Tibial artery (tissue), 4 donors: ENCODE results near the gene PPIA.
"Not testable (repeated sequence)": the region's sequence is repeated elsewhere in the genome, so short reads cannot be mapped to it uniquely, and the experiment has no call there.

Experiments used
- DNase-seq, 2 donors: peaks; one replicate each; pipeline ENCODE4 v3.0.0-alpha.2; 2019
- H3K27ac ChIP-seq, 2 donors: fragments of 200-600 bp; sonication (generic) in 1 of 2; 1 replicate in 1 of 2; 2 replicates in 1 of 2; pipeline ENCODE4 v1.5.1; 2018 to 2019; ENCODE audit warnings: mild to moderate bottlenecking in 1 of 2
- H3K27me3 ChIP-seq, 2 donors: fragments of 200-600 bp; sonication (generic) in 1 of 2; one replicate each; pipeline versions ENCODE4 v1.5.1 to v1.6.0; 2016 to 2019
- H3K36me3 ChIP-seq, 3 donors: fragments of 200-600 bp; sonication (generic) in 2 of 3; one replicate each; pipeline ENCODE4 v1.5.1; 2016 to 2019; ENCODE audit warnings: mild to moderate bottlenecking in 2 of 3
- H3K4me1 ChIP-seq, 4 donors: fragments of 200-600 bp; sonication (generic) in 2 of 4; 1 replicate in 3 of 4; 2 replicates in 1 of 4; pipeline ENCODE4 v1.5.1; 2016 to 2019
- H3K4me3 ChIP-seq, 2 donors: fragments of 200-600 bp; sonication (generic) in 1 of 2; 1 replicate in 1 of 2; 2 replicates in 1 of 2; pipeline ENCODE4 v1.5.1; 2018 to 2019; ENCODE audit warnings: mild to moderate bottlenecking in 2 of 2
- H3K9me3 ChIP-seq, 3 donors: fragments of 200-600 bp; sonication (generic) in 1 of 3; one replicate each; pipeline ENCODE4 v1.5.1; 2016 to 2019
- CTCF ChIP-seq, 2 experiments: fragments of 200-600 bp in 1 of 2; fragments of 450-650 bp in 1 of 2; IDR thresholded peaks; one replicate each; pipeline ENCODE4 v1.5.1; 2017 to 2019; ENCODE audit warnings: antibody characterized with exemption in 2 of 2, mild to moderate bottlenecking in 1 of 2, moderate library complexity in 1 of 2
- intact Hi-C: fragments of 100-400 bp; cut with DNase I; formaldehyde crosslinking; loops from one replicate; pipeline ENCODE4 v1.15.0; 2023; ENCODE audit warnings: low total_unique reads

The PPIA gene

GRCh38 chr7:44769376-44769775 is 27.1 kb upstream of the PPIA start:
- H3K4me3 ChIP-seq, result peak overlapping the region in 1 of 2 donors; percentile 35
- no peak for TF ChIP-seq CTCF (IDR thresholded peaks at IDR 0.05)

GRCh38 chr7:44769776-44770294 is 26.6 kb upstream of the PPIA start:
- H3K4me3 ChIP-seq, result peak overlapping the region in 1 of 2 donors; percentile 35
- DNase-seq, result no peak
- intact Hi-C loops, result no loop called here
- H3K9me3 ChIP-seq, result no peaks in the 10 kb centered on the region
- no peak for TF ChIP-seq CTCF (IDR thresholded peaks at IDR 0.05)
- no peaks in the 10 kb centered on the region for H3K27me3 ChIP-seq
- peak overlapping the region; percentile 56 to 73 for H3K27ac ChIP-seq
- H3K4me1 ChIP-seq, result peaks cover 0 to 38% (median 32%) of the 10 kb centered on the region in 4 donors
- H3K36me3 ChIP-seq, result peaks cover 14 to 32% (median 26%) of the 10 kb centered on the region in 3 donors

More at GRCh38 chr7:44769376-44769775, 27.1 kb upstream of the PPIA start:
- DNase-seq, result no peak
- Histone ChIP-seq H3K27me3 (no peaks in the 10 kb centered on the region), H3K9me3 (no peaks in the 10 kb centered on the region), H3K36me3 (peaks cover 18 to 36% (median 30%) of the 10 kb centered on the region in 3 donors), H3K27ac (peak overlapping the region; percentile 56 to 73), H3K4me1 (peaks cover 0 to 38% (median 32%) of the 10 kb centered on the region in 4 donors)
- intact Hi-C loops, result no loop called here

- H3K27me3 ChIP-seq, result peaks cover 0 to 10% of the 10 kb centered on the region in 2 donors
- no peak overlapping the region for H3K27ac ChIP-seq
- TF ChIP-seq CTCF (IDR thresholded peaks at IDR 0.05), result no peak
- intact Hi-C loops, result no loop called here
- H3K4me3 ChIP-seq, result no peak overlapping the region
- DNase-seq, result no peak
- no peaks in the 10 kb centered on the region for H3K9me3 ChIP-seq
- peaks cover 0 to 38% (median 32%) of the 10 kb centered on the region in 4 donors for H3K4me1 ChIP-seq
- H3K36me3 ChIP-seq, result peaks cover under 1 to 17% (median 10%) of the 10 kb centered on the region in 3 donors
These were observed 25.1 kb upstream of the PPIA start for GRCh38 chr7:44771358-44771757.

GRCh38 chr7:44772440-44772839 is 24.0 kb upstream of the PPIA start:
- peaks cover 0 to 35% (median 32%) of the 10 kb centered on the region in 4 donors for H3K4me1 ChIP-seq
- no peak for TF ChIP-seq CTCF (IDR thresholded peaks at IDR 0.05)

GRCh38 chr7:44772867-44773266 is 23.6 kb upstream of the PPIA start:
- no peak for TF ChIP-seq CTCF (IDR thresholded peaks at IDR 0.05)
- DNase-seq, result no peak
- Histone ChIP-seq H3K36me3 (peaks cover 0 to 2% (median 1%) of the 10 kb centered on the region in 3 donors), H3K27me3 (peaks cover 0 to 13% of the 10 kb centered on the region in 2 donors), H3K27ac (no peak overlapping the region), H3K4me1 (peaks cover 0 to 31% (median 28%) of the 10 kb centered on the region in 4 donors), H3K4me3 (no peak overlapping the region), H3K9me3 (no peaks in the 10 kb centered on the region)
- intact Hi-C loops, result no loop called here

More at GRCh38 chr7:44772440-44772839, 24.0 kb upstream of the PPIA start:
- peaks cover 0 to 13% of the 10 kb centered on the region in 2 donors for H3K27me3 ChIP-seq
- no peak for DNase-seq
- no peaks in the 10 kb centered on the region for H3K9me3 ChIP-seq
- H3K27ac ChIP-seq, result no peak overlapping the region
- peaks cover 0 to 6% (median 6%) of the 10 kb centered on the region in 3 donors for H3K36me3 ChIP-seq
- no peak overlapping the region for H3K4me3 ChIP-seq
- intact Hi-C loops, result no loop called here

- H3K36me3 ChIP-seq, DNase-seq, H3K4me3 ChIP-seq, H3K27ac ChIP-seq, H3K9me3 ChIP-seq, intact Hi-C loops: not testable (repeated sequence)
- Histone ChIP-seq H3K4me1 (peaks cover 0 to 15% (median 12%) of the 10 kb centered on the region in 4 donors), H3K27me3 (peaks cover 0 to 13% of the 10 kb centered on the region in 2 donors)
These were observed 22.0 kb upstream of the PPIA start for GRCh38 chr7:44774486-44774885.
